Breast epithelium (tissue), 4 donors: ENCODE measurements around the gene PRR14L. TPM values are rescaled to one million over a fixed set of nuclear protein-coding genes. Genes with fewer than 3 reads are reported as not detected.
"Not testable (repeated sequence)": the region's sequence is repeated elsewhere in the genome, so short reads cannot be mapped to it uniquely, and the experiment has no call there.

Experiments used
- DNase-seq, 2 donors: peaks; one replicate each; pipeline ENCODE4 v3.0.0-alpha.2; 2019; ENCODE audit warnings: low spot score in 2 of 2
- H3K27ac ChIP-seq, 2 donors: fragments of 200-600 bp; sonication (generic) in 1 of 2; one replicate each; pipeline ENCODE4 v1.5.1; 2016 to 2019; ENCODE audit warnings: mild to moderate bottlenecking in 1 of 2
- H3K27me3 ChIP-seq, 2 donors: fragments of 200-600 bp; sonication (generic) in 1 of 2; one replicate each; pipeline versions ENCODE4 v1.5.1 to v1.6.0; 2017 to 2019; ENCODE audit warnings: control low read depth in 1 of 2, mild to moderate bottlenecking in 1 of 2
- H3K36me3 ChIP-seq: fragments of 200-600 bp; one replicate; pipeline ENCODE4 v1.5.1; 2019
- H3K4me1 ChIP-seq, 2 donors: fragments of 200-600 bp; sonication (generic); one replicate each; pipeline ENCODE4 v1.5.1; 2016 to 2019; ENCODE audit warnings: control low read depth in 1 of 2
- H3K4me3 ChIP-seq, 3 donors: fragments of 200-600 bp; sonication (generic); 1 replicate in 2 of 3; 2 replicates in 1 of 3; pipeline ENCODE4 v1.5.1; 2016 to 2019; ENCODE audit warnings: mild to moderate bottlenecking in 3 of 3, moderate library complexity in 2 of 3
- H3K9me3 ChIP-seq, 2 donors: fragments of 200-600 bp; sonication (generic) in 1 of 2; one replicate each; pipeline ENCODE4 v1.5.1; 2016 to 2019; ENCODE audit warnings: control low read depth in 1 of 2
- CTCF ChIP-seq, 3 donors: fragments of 450-650 bp; IDR thresholded peaks; one replicate each; pipeline ENCODE4 v1.5.1; 2016 to 2017; ENCODE audit warnings: antibody characterized with exemption in 3 of 3, mild to moderate bottlenecking in 3 of 3, moderate library complexity in 3 of 3
- POLR2A ChIP-seq: fragments of 450-650 bp; IDR thresholded peaks from one replicate; pipeline ENCODE4 v1.6.1; 2016; ENCODE audit warnings: antibody characterized with exemption, mild to moderate bottlenecking, moderate library complexity
- POLR2AphosphoS5 ChIP-seq, 3 donors: sonication (generic); formaldehyde crosslinking; IDR thresholded peaks; one replicate each; pipeline ENCODE4 v1.6.1; 2017; ENCODE audit warnings: antibody characterized with exemption in 3 of 3
- intact Hi-C: fragments of 100-400 bp; cut with DNase I; formaldehyde crosslinking; loops from one replicate; pipeline ENCODE4 v1.15.1; 2023; ENCODE audit warnings: low total_unique reads
- total RNA-seq, 3 donors: library from RNA; depleted of rRNA; stranded (reverse); fragments of >200 nt; gene quantifications; one replicate each; pipeline ENCODE4 v1.1.0, GENCODE V29; 2016

The PRR14L gene
- total RNA-seq, 3 donors from 2014 or later: 24.9 to 31.3 (median 27.5) TPM

DNA sequence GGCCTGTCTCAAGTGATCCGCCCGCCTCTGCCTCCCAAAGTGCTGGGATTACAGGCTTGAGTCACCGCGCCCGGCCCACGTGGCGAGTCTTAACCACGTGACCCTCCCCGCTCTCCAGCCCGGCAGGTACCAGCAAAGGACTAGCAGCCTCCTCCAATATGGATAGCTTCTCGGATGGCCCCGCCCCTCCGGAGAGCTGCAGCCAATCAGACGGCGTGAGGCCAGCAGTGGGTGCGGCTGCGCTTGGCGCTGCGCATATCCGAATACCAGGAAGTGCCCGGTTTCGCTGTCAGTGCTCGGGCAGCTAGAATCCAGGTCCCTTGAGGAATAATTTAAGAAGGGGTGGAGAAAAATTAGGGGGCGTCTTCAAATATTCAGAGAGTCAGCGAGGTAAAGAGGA lies 73.2 kb downstream of the PRR14L start:
- peak in 2 of 3 donors; percentile 43 to 48 for TF ChIP-seq POLR2AphosphoS5 (IDR thresholded peaks at IDR 0.05)
- no peak for TF ChIP-seq POLR2A
- TF ChIP-seq CTCF (IDR thresholded peaks at IDR 0.05): no peak

DNA sequence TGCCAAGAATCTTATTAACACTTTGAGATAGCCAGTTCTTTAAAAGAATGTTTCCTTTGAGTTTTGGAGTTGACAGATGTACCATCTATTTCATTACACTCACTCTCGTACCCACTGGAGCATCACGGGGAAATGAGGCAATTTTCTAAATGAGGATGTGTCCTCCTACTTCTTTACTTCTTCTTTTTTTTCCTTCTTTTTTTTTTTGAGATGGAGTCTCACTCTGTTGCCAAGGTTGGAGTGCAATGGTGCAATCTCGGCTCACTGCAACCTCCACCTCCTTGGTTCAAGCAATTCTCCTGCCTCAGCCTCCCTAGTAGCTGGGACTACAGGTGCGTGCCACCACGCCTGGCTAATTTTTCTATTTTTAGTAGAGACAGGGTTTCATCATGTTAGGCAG lies 75.7 kb downstream of the PRR14L start:
- intact Hi-C loops, DNase-seq: not testable (repeated sequence)

More for the DNA sequence above, 73.2 kb downstream of the PRR14L start:
- Histone ChIP-seq H3K36me3 (no peaks in the 10 kb centered on the region), H3K27ac (peak overlapping the region; percentile 53 to 74), H3K4me3 (peak overlapping the region; percentile 45 to 64 (median 53)), H3K27me3 (no peaks in the 10 kb centered on the region), H3K9me3 (no peaks in the 10 kb centered on the region), H3K4me1 (no peaks in the 10 kb centered on the region)
- intact Hi-C loops: no loop called here
- DNase-seq: peak; percentile 97 to 98

GRCh38 chr22:31668849-31669248 lies 81.1 kb downstream of the PRR14L start:
- DNase-seq, intact Hi-C loops, H3K4me1 ChIP-seq, H3K27ac ChIP-seq, H3K27me3 ChIP-seq, H3K9me3 ChIP-seq, H3K4me3 ChIP-seq, H3K36me3 ChIP-seq: not testable (repeated sequence)

More for the DNA sequence above, 75.7 kb downstream of the PRR14L start:
- H3K36me3 ChIP-seq, H3K27ac ChIP-seq, H3K9me3 ChIP-seq, H3K27me3 ChIP-seq, H3K4me1 ChIP-seq, H3K4me3 ChIP-seq: not testable (repeated sequence)

- Histone ChIP-seq H3K4me1 (peaks cover 4 to 10% of the 10 kb centered on the region in 2 donors), H3K9me3 (no peaks in the 10 kb centered on the region), H3K27ac (peak overlapping the region; percentile 83 to 88), H3K27me3 (no peaks in the 10 kb centered on the region), H3K36me3 (no peaks in the 10 kb centered on the region), H3K4me3 (peak overlapping the region; percentile 88 to 99 (median 94))
- TF ChIP-seq CTCF (IDR thresholded peaks at IDR 0.05) (no peak), POLR2A (no peak), POLR2AphosphoS5 (IDR thresholded peaks at IDR 0.05) (no peak)
- no peak for DNase-seq
- intact Hi-C loops: no loop called here
Observed at GRCh38 chr22:31662668-31663037, 87.3 kb downstream of the PRR14L start.

DNA sequence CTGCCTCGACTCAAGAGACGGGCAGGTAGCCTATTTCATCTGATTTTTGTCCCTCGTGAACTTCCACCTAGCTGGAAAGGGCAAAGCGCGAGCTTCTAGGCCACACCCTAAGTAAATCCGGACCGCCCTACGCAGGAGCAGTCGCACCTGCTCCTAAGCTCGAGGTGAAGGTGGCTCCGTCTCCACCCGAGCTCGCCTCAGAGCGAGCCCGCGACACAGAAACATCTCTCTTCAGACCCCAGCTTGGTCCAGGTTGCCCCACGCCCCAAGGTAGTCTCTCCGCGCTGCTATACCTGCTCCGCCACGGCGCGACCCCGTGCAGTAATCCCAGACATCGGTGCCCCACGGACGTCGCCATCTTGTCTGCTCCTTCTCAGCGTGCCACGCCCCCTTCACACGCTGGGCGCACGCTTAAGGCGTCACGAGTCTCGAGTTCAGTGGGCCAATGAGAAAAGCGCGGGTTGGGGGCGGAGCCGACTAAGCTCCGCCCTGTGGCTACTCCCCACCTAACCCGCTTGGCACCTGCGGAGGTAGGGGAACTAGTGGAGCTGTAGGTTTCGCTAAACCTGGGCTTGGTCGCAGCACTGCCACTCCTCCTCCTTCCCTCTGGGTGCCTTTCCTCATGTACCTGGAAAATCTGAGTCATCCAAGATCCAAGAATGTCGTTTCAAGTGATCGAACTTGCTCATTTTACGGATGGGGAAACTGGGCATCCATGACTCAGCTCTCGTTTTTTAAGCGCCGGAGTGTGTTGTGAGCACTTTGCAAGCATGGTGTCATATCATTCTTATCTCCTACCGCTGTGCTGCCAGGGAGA lies 87.9 kb downstream of the PRR14L start, which contains the start of gene PISD:
PISD (minus strand) TSS at position 365 of the 817 bp plus-strand sequence; CDS start at position 358, 7 bp downstream.
- Histone ChIP-seq H3K4me1 (peaks cover 4 to 10% of the 10 kb centered on the region in 2 donors), H3K27me3 (no peaks in the 10 kb centered on the region), H3K4me3 (peak within 1 kb of the TSS; percentile 88 to 99 (median 94)), H3K27ac (peak within 1 kb of the TSS; percentile 83 to 88), H3K36me3 (no peaks in the 10 kb centered on the region), H3K9me3 (no peaks in the 10 kb centered on the region)
- DNase-seq: peak; percentile 97
- intact Hi-C loops: no loop called here
- TF ChIP-seq CTCF (IDR thresholded peaks at IDR 0.05) (no peak), POLR2A (peak; percentile 44), POLR2AphosphoS5 (IDR thresholded peaks at IDR 0.05) (peak; percentile 80 to 96 (median 89))

GRCh38 chr22:31660860-31661341 lies 89.0 kb downstream of the PRR14L start:
- Histone ChIP-seq H3K4me1 (peaks cover 4 to 10% of the 10 kb centered on the region in 2 donors), H3K4me3 (peak overlapping the region; percentile 88 to 99 (median 94)), H3K27ac (peak overlapping the region in 1 of 2 donors; percentile 88)
- H3K27me3 ChIP-seq, DNase-seq, H3K36me3 ChIP-seq, H3K9me3 ChIP-seq, intact Hi-C loops: not testable (repeated sequence)
